Measurements from ENCODE around the gene SLC17A3.

DNA sequence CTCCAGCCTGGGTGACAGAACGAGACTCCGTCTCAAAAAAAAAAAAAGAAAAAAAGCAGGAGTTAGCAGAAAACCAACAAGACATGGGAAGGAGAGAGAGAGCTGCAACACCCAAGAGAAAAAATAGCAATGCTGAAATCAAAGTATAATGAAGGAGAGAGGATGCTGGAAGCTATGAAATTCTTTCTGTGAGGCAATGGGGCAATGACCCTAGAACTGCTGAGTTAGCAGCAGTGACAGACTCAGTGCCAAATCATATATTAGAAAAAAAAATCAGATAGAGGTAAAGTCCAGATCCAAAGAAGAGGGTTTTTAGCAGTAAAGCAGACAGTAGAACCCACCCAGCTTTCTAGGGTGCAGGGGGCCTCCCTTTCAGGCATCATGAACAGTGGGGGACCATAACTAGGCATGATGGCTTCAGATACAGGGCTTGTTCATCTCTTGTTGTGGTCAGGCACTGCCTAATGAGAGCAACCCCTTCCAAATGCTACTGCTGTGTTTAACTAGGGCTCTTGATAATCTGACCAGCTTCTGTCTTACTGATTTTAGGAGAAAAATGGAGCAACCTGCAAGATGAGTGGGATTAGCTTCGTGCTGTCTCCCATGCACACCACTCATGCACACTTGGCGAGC is 29.5 kb upstream of the SLC17A3 start:
- TF ChIP-seq, protein P1, sequence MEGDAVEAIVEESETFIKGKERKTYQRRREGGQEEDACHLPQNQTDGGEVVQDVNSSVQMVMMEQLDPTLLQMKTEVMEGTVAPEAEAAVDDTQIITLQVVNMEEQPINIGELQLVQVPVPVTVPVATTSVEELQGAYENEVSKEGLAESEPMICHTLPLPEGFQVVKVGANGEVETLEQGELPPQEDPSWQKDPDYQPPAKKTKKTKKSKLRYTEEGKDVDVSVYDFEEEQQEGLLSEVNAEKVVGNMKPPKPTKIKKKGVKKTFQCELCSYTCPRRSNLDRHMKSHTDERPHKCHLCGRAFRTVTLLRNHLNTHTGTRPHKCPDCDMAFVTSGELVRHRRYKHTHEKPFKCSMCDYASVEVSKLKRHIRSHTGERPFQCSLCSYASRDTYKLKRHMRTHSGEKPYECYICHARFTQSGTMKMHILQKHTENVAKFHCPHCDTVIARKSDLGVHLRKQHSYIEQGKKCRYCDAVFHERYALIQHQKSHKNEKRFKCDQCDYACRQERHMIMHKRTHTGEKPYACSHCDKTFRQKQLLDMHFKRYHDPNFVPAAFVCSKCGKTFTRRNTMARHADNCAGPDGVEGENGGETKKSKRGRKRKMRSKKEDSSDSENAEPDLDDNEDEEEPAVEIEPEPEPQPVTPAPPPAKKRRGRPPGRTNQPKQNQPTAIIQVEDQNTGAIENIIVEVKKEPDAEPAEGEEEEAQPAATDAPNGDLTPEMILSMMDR (IDR thresholded peaks at IDR 0.05), result no peak
- no peak for TF ChIP-seq POLR2A (IDR thresholded peaks at IDR 0.05)
